Activated CD8-positive, alpha-beta memory T cell treated with anti-CD3 and anti-CD28 coated beads, Interleukin-2, amount 10 ng/mL, durations not matched to agents 7 days and 5 days (primary cell): Measurements from ENCODE around the gene SEPTIN8. TPM values are rescaled to one million over a fixed set of nuclear protein-coding genes. Genes with fewer than 3 reads are reported as not detected.

Experiments
- ATAC-seq: fragments of 150-1000 bp; cut with Tn5 transposase; one replicate; pipeline ENCODE4 v1.10.0; 2021; ENCODE audit warnings: moderate library complexity
- CTCF ChIA-PET: fragments of 350-600 bp; sonication (Branson Sonifier 250); formaldehyde crosslinking; loops from one replicate; lab custom pipeline; 2021; ENCODE audit warnings: antibody characterized with exemption; lab: Charles Lee
- DNase-seq: peaks from one replicate; pipeline ENCODE4 v3.0.0-alpha.2; 2020
- H3K27ac Mint-ChIP-seq: one replicate; pipeline ENCODE4 v1.8.0; 2021; ENCODE audit warnings: mild to moderate bottlenecking, mixed read lengths
- H3K27me3 Mint-ChIP-seq: one replicate; pipeline ENCODE4 v1.8.0; 2021; ENCODE audit warnings: mixed read lengths
- H3K36me3 Mint-ChIP-seq: one replicate; pipeline ENCODE4 v1.8.0; 2021; ENCODE audit warnings: mild to moderate bottlenecking, mixed read lengths
- H3K4me1 Mint-ChIP-seq: one replicate; pipeline ENCODE4 v1.8.0; 2021; ENCODE audit warnings: mixed read lengths
- H3K4me3 Mint-ChIP-seq: one replicate; pipeline ENCODE4 v1.8.0; 2021; ENCODE audit warnings: mild to moderate bottlenecking, moderate library complexity, mixed read lengths
- H3K9me3 Mint-ChIP-seq: one replicate; pipeline ENCODE4 v1.8.0; 2022; ENCODE audit warnings: low read depth, mixed read lengths
- total RNA-seq, 2 experiments: library from RNA; stranded (reverse); gene quantifications; one replicate each; pipeline ENCODE4 v1.2.3, GENCODE V29; 2021

SEPTIN8 gene, protein sequence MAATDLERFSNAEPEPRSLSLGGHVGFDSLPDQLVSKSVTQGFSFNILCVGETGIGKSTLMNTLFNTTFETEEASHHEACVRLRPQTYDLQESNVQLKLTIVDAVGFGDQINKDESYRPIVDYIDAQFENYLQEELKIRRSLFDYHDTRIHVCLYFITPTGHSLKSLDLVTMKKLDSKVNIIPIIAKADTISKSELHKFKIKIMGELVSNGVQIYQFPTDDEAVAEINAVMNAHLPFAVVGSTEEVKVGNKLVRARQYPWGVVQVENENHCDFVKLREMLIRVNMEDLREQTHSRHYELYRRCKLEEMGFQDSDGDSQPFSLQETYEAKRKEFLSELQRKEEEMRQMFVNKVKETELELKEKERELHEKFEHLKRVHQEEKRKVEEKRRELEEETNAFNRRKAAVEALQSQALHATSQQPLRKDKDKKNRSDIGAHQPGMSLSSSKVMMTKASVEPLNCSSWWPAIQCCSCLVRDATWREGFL
- 10 to 100 TPM; 43.7 to 57.3 TPM for total RNA-seq

DNA sequence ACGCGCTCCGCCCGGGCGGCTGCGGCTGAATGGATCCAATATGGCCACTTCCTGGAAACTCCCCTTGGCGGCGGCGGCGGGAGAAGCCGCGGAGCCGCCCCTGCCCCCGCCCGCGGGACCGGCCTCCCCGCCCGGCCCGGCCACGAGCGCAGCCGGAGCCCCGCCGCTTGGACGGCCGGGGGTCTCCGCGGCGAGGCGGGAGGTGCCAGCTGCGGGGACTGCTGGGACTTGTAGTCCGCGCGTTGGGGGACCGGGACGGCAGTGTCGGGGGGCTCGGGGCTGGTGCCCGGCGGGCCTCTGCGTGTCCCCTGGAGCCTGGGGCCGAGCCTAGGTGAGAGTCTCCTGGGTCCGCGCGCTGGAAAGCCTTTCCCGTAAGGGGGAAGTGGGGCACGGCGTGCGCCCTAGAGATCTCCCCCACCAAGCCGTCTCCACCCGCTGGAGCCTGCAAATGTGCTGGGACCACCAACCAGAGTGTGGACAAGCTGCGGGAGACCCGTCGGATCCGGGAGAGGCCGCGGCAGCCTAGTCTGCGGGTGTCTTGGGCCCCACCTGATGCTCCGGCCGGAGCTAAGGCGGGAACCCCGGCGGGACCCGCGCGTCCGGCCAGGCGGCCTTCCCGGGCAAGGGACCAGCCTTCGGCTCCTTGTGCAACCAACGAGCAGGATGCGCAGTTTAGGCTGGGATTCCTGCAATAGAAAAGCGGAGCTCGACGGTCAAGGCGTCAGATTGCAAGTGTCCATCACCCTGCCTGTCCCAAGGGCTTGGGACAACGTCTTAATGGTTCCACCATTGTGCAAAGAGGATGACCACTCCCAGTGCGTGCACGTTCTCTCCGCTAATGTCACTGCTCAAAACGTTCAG lies at the start of gene SEPTIN8:
Gene SEPTIN8 (minus strand): TSS at position 31 of the 861 bp plus-strand sequence. CDS start 102 bp downstream, outside the sequence.
- CTCF ChIA-PET, result interaction anchor here (0.9 to 1.7 kb wide), 5 partner anchors 21 to 251 kb away, joined by 3 to 8 read pairs (median 3); partner anchors contain the start of gene KIF3A
- DNase-seq (peak; percentile 59), ATAC-seq (peak; percentile 80)
- peaks cover 32% of the 10 kb centered on the region for H3K27me3 Mint-ChIP-seq
- peak within 1 kb of the TSS; percentile 72 for H3K4me3 Mint-ChIP-seq
- H3K36me3 Mint-ChIP-seq, result no peaks in the 10 kb centered on the region
- H3K4me1 Mint-ChIP-seq, result peaks cover 26% of the 10 kb centered on the region
- H3K9me3 Mint-ChIP-seq, result no peaks in the 10 kb centered on the region
- H3K27ac Mint-ChIP-seq, result peak within 1 kb of the TSS; percentile 54

DNA sequence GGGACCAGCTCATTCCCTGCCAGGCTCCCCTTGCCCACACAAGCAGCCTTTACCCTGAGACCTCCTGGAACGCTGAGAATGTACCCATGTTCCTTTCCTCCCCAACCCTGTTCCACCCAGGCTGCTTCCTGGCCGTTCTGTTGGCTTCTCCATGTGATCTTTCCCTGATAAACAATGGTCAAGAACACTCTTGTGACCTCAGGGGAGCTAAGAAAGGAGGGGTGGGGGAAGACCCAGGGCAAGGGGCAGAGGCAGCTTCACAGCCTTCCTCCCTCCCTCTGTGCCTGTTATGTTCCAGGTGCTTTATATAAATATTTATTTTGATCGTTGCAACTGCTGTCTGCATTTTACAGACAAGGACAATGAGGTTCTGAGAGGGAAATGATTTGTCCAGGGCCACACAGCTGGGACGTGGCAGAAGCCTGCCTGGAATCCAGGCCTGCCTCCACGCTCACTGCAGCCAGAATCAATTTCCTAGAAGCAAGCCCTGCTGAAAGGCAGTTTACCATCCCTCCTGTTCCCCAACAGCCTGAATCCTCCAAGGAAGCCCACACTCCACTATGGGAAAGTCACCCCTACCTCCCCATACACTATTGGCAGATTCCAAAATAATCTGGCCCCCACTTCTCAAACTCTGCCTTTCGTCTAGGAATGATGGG lies 49.5 kb upstream of the SEPTIN8 start:
- Mint-ChIP-seq H3K27me3 (peaks cover 55% of the 10 kb centered on the region), H3K27ac (no peak overlapping the region), H3K9me3 (no peaks in the 10 kb centered on the region), H3K4me1 (peaks cover 32% of the 10 kb centered on the region), H3K4me3 (peak overlapping the region; percentile 39), H3K36me3 (no peaks in the 10 kb centered on the region)
- CTCF ChIA-PET, result interaction anchor here (1.0 to 4.1 kb wide), 6 partner anchors 9 to 439 kb away, joined by 3 to 16 read pairs (median 6); partner anchors contain the start of gene GDF9
- no peak for ATAC-seq
- DNase-seq, result no peak

DNA sequence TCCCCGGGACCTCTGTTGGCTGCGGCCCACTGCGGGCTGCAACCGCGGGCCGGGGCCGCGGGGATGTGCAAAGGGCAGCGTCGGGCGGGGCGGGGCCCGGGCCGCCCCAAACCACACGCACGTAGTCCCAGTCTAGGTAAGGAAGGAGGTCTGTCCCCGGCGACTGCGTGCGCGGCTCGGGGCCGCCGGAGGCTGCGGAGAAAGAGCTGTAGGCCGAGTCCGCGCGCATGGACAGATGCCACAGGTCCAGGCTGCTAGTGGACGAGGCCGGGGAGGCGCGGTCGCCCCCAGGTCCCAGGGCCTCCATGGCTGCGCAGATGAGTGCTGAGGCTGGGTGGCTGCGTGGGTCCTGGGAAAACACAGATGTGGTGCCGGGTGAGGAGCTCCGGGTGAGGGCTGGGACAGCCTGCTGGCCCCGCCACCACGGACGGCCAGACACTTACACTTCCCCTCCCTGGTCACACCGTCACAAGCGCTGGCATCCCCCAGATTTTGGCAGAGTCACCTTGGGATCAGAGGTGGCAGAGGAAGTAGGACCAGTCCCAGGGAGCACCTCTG lies 48.9 kb upstream of the SEPTIN8 start:
- Mint-ChIP-seq H3K36me3 (no peaks in the 10 kb centered on the region), H3K9me3 (no peaks in the 10 kb centered on the region), H3K27me3 (peaks cover 48% of the 10 kb centered on the region), H3K4me1 (peaks cover 29% of the 10 kb centered on the region), H3K4me3 (peak overlapping the region; percentile 39), H3K27ac (no peak overlapping the region)
- ATAC-seq (peak; percentile 50), DNase-seq (no peak)
- CTCF ChIA-PET, result interaction anchor here (1.0 to 4.1 kb wide), 6 partner anchors 9 to 325 kb away, joined by 3 to 16 read pairs (median 4); no protein-coding TSS in a partner anchor

DNA sequence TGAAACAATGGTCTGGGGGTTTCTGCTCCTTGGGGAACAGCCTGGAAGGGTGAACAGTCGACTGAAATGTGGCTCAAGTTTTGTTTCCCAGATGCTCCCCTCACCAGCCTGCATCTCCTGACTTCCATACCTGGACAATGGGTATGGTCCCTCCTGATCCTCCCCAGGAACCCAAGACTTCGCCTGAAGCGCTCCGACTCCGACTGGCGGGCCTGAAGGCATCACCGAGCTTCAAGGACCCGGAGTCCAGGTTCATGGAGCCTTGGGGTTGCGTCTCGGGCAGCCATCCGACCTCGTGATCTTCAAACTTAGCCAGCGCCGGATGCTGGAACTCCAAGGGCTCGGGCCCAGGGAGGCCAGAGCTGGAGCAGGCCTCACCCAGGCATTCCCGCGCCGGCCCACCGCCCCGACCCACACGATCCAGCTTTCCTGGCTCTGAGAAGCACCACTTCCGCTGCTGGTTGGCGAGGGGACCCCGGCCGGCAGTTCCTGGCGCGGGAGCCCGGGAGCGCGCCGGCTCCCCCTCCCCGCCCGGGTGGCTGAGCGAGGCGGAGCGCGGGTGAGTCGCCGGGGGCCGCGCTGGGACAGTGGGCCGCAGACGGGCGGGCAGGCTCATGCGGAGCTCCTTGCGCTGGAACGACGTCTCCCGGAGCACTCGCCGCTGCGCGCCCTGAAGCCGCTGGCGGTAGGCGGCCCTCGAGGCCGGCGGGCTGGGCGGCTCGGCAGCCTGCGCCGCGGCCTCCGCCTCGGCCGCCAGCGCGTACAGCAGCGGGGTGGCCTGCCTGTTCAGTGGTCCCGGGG lies 48.2 kb upstream of the SEPTIN8 start:
- no peak for DNase-seq
- peak overlapping the region; percentile 38 for H3K4me3 Mint-ChIP-seq
- H3K27ac Mint-ChIP-seq, result no peak overlapping the region
- H3K9me3 Mint-ChIP-seq, result no peaks in the 10 kb centered on the region
- H3K27me3 Mint-ChIP-seq, result peaks cover 49% of the 10 kb centered on the region
- peak; percentile 1 for ATAC-seq
- CTCF ChIA-PET, result interaction anchor here (0.8 to 4.1 kb wide), 8 partner anchors 8 to 324 kb away, joined by 3 to 16 read pairs (median 4); no protein-coding TSS in a partner anchor
- no peaks in the 10 kb centered on the region for H3K36me3 Mint-ChIP-seq
- peaks cover 31% of the 10 kb centered on the region for H3K4me1 Mint-ChIP-seq

DNA sequence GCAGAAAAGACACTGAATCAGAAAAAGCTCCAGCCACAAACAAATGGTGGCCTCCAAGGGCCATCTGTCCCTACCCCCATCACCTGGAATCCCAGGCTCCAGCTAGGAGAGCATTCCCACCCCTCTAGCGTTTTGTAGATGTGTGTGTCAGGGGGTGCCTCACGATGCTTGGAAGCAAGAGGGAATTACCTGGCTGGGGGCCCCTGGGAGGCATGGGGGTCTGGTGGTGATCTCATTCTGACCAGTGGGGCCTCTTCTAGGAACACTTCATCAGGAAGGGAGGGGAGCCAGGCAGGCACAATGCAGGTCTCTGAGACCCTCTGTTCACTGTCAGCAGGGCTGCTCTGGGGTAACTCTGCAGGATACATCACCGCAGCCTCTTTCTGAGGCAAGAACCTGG lies 47.4 kb upstream of the SEPTIN8 start:
- no peak for DNase-seq
- Mint-ChIP-seq H3K9me3 (no peaks in the 10 kb centered on the region), H3K27me3 (peaks cover 48% of the 10 kb centered on the region), H3K4me1 (peaks cover 34% of the 10 kb centered on the region), H3K36me3 (no peaks in the 10 kb centered on the region), H3K27ac (no peak overlapping the region), H3K4me3 (peak overlapping the region; percentile 38)
- CTCF ChIA-PET, result interaction anchor here (0.8 to 4.1 kb wide), 8 partner anchors 9 to 318 kb away, joined by 3 to 16 read pairs (median 4); no protein-coding TSS in a partner anchor
- ATAC-seq, result no peak

DNA sequence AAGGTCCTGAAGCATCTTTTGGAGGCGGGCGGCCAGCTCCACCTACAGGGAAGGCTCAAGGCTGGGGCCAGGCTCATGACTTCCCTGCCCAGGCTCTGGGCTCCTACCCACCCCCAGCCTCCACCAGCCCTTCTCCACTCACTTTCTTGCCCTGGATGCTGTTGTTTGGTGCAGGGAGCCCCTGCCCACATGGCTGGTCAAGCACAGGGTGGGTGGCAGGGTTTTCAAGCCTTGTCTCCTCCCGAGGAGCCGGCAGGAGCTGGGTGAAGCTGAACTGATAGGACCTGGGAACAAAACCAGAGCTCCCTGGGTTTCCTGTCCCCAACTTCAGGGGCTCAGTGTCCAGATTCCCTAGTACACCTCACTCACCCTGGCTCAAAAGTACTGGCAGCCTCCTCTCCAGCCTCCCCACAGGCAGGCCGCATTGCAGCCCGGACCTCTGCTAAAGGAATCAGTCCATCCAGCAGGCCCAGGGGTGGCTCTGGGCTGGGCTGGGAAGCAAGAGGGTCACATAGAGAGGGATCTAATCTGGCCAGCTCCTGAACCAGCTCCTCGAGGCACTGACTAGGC lies 46.5 kb upstream of the SEPTIN8 start:
- Mint-ChIP-seq H3K4me1 (peaks cover 33% of the 10 kb centered on the region), H3K27ac (no peak overlapping the region), H3K27me3 (peaks cover 45% of the 10 kb centered on the region), H3K36me3 (no peaks in the 10 kb centered on the region), H3K4me3 (no peak overlapping the region), H3K9me3 (no peaks in the 10 kb centered on the region)
- ATAC-seq, result no peak
- no peak for DNase-seq
- CTCF ChIA-PET, result interaction anchor here (0.9 to 4.1 kb wide), 9 partner anchors 10 to 438 kb away, joined by 3 to 16 read pairs (median 4); partner anchors contain the start of gene CCNI2

DNA sequence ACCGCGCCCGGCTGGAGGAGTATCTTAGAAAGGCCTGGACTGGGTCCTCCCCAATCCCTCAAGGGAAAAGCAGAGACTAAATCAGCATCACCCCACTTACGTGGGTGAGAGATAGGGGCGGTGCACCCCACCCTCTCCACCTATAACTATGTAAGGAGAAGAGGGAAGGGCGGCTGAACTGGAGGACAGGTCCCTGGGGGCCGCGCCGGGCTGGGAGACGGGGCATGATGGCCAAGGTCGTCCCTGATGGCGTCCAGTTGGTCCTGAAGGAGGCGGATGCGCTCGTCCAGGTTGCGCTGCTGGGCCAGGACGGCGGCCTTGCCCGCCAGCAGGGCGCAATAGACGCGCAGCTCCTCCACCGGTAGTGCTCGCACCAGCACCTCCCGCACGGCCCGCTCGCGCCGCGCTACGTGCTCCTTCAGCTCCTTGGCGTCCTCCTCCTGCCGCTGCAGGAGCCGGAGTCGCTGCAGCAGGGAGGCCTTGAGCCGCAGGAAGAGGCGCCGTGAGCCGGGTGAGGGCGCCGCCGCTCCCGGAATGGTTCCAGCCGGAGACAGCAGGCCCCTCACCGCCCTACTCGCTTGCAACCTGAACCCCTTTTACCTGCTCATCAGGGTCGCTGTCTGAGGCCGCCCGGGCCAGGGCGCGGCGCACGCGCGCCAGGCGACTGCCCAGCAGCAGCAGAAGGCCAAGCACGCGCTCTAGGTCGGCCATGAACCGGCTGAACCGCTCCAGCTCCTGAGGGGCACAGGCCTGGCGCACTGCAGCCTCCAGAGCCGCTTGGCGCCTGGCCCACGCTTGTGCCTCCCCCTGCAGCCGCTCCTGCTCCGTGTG lies 45.8 kb upstream of the SEPTIN8 start:
- H3K27me3 Mint-ChIP-seq, result peaks cover 40% of the 10 kb centered on the region

DNA sequence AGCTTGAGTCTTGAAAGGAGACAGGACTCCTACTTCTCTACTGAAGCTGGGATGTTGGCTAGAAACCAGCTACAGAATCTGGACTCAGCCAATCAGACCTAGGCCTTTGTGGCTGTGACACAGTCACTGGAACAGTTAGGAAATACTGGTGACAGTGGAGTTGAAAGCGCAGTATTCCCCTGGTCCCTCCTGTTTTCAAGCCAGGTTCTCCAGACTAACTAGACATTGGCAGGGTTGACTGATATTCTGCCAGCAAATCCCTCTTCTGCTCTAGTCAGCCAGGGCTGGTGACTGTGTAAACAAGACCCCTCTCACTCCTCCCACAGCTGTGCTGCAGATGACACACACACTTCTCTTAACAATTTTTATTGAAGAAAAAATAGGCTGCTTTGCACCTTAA lies 44.8 kb upstream of the SEPTIN8 start:
- H3K36me3 Mint-ChIP-seq, result no peaks in the 10 kb centered on the region
- ATAC-seq, result no peak
- CTCF ChIA-PET, result interaction anchor here (0.6 to 6.3 kb wide), 9 partner anchors 9 to 316 kb away, joined by 3 to 77 read pairs (median 10); partner anchors contain the start of genes CCNI2 and SHROOM1
- peaks cover 32% of the 10 kb centered on the region for H3K27me3 Mint-ChIP-seq
- H3K4me1 Mint-ChIP-seq, result peaks cover 27% of the 10 kb centered on the region
- no peak for DNase-seq
- no peak overlapping the region for H3K27ac Mint-ChIP-seq
- H3K4me3 Mint-ChIP-seq, result no peak overlapping the region
- H3K9me3 Mint-ChIP-seq, result no peaks in the 10 kb centered on the region

More for the DNA sequence above, 45.8 kb upstream of the SEPTIN8 start:
- no peak overlapping the region for H3K27ac Mint-ChIP-seq
- peak; percentile 8 for ATAC-seq
- no peak for DNase-seq
- no peaks in the 10 kb centered on the region for H3K36me3 Mint-ChIP-seq
- CTCF ChIA-PET, result interaction anchor here (0.7 to 4.1 kb wide), 10 partner anchors 11 to 437 kb away, joined by 3 to 16 read pairs (median 4); partner anchors contain the start of gene CCNI2
- peaks cover 33% of the 10 kb centered on the region for H3K4me1 Mint-ChIP-seq
- H3K4me3 Mint-ChIP-seq, result no peak overlapping the region
- no peaks in the 10 kb centered on the region for H3K9me3 Mint-ChIP-seq

DNA sequence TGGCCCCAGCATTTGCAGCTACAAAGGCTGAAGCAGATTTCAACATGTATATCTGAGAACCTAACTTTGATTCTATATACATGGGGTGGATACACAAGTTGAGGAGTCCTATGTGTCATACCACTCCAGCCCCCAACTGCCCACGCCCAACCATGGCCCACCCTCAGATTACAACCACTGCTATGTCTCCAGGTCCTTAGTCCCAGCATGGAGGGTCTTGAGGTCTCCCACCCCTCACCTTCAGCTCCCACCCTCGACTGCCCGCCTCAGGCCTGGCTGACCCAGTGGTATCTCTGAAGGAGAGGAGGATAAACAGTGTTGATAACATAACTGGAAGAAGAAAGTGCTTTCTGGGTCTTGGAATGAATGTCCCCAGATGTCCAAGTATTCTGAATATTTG lies 44.3 kb upstream of the SEPTIN8 start:
- DNase-seq (no peak), ATAC-seq (no peak)
- no peak overlapping the region for H3K4me3 Mint-ChIP-seq
- H3K9me3 Mint-ChIP-seq, result no peaks in the 10 kb centered on the region
- CTCF ChIA-PET, result interaction anchor here (0.6 to 6.3 kb wide), 15 partner anchors 9 to 583 kb away, joined by 3 to 77 read pairs (median 8); partner anchors contain the start of genes CCNI2 and SHROOM1
- H3K27ac Mint-ChIP-seq, result no peak overlapping the region
- H3K27me3 Mint-ChIP-seq, result peaks cover 28% of the 10 kb centered on the region
- peaks cover 27% of the 10 kb centered on the region for H3K4me1 Mint-ChIP-seq
- no peaks in the 10 kb centered on the region for H3K36me3 Mint-ChIP-seq

DNA sequence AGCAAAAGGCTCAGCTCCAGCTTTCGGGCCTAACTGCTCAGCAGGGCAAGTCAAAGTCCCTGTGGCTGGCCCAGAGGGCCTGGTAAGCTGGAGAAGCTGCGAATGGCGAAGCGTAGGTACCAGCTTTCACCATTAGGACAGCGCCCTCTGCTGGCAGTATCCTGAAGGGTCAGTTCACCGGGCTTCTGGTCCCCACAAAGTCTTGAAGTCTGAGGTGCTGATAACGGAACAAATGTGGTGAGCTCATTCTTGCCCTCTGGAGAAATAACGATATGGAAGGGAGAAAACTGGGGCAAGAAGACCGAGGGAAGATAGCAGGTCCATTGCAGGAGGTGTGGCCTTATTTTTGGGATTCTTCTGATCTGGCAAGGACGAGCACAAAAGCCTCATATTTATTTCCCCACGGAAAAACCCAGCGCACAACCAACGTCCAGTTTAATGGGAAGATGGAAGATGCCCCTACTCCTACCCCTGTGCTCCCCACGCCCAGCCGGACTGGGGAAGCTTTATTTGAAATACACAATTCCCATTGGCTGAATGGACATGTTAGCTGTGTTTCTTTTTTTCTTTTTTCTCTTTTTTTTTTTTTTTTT lies 43.2 kb upstream of the SEPTIN8 start:
- CTCF ChIA-PET, result interaction anchor here (0.6 to 6.3 kb wide), 62 partner anchors 11 to 918 kb away, joined by 3 to 77 read pairs (median 4); partner anchors contain the start of genes CCNI2, GDF9, IL13 and KIF3A
- ATAC-seq (peak; percentile 96), DNase-seq (peak; percentile 94)
- Mint-ChIP-seq H3K27ac (no peak overlapping the region), H3K36me3 (no peaks in the 10 kb centered on the region), H3K27me3 (peaks cover 27% of the 10 kb centered on the region), H3K9me3 (no peaks in the 10 kb centered on the region), H3K4me3 (no peak overlapping the region), H3K4me1 (peaks cover 25% of the 10 kb centered on the region)
